GM19351 (cell line): ENCODE measurements around the gene BCL2L15.

Experiments used
- ATAC-seq: cut with Tn5 transposase; IDR thresholded peaks from one replicate; pipeline ENCODE4 v1.9.1; 2021; ENCODE audit warnings: mild to moderate bottlenecking, moderate library complexity; ENCODE audit not compliant: unreplicated experiment

Gene BCL2L15

DNA sequence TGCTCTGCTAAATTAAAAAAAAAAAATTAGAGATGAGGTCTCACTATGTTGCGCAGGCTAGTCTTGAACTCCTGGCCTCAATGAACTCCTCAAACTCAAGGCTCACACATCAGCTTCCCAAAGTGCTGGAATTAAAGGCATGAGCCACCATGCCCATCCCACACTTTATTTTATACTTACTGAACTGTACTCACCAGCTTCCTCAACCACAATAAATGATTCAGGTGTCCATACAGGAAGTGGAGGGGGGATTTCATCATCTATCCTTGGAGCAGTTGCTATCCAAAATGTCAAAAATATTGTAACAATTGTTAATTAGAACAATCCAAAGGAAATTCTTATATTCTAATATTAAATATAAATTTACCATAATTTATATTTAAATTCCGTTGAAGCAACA lies 52.7 kb downstream of the BCL2L15 start:
- no peak for ATAC-seq
